Activated naive CD8-positive, alpha-beta T cell treated with anti-CD3 and anti-CD28 coated beads, Interleukin-2, amount 50 U/mL, for 24 hours (primary cell): Measurements from ENCODE around the gene ERO1A.

Experiments used
- ATAC-seq: fragments of 150-1000 bp; cut with Tn5 transposase; one replicate; pipeline ENCODE4 v1.10.0; 2021
- DNase-seq: peaks from one replicate; pipeline ENCODE4 v3.0.0; 2021
- H3K27ac Mint-ChIP-seq: one replicate; pipeline ENCODE4 v1.8.0; 2021; ENCODE audit warnings: mild to moderate bottlenecking, mixed read lengths
- H3K27me3 Mint-ChIP-seq: one replicate; pipeline ENCODE4 v1.8.0; 2021; ENCODE audit warnings: mixed read lengths
- H3K36me3 Mint-ChIP-seq: one replicate; pipeline ENCODE4 v1.8.0; 2021; ENCODE audit warnings: low read depth, mixed read lengths
- H3K4me1 Mint-ChIP-seq: one replicate; pipeline ENCODE4 v1.8.0; 2021; ENCODE audit warnings: mixed read lengths
- H3K4me3 Mint-ChIP-seq: one replicate; pipeline ENCODE4 v1.8.0; 2021; ENCODE audit warnings: mild to moderate bottlenecking, moderate library complexity, mixed read lengths
- H3K9me3 Mint-ChIP-seq: one replicate; pipeline ENCODE4 v1.8.0; 2021; ENCODE audit warnings: mixed read lengths

ERO1A gene

GRCh38 chr14:52711666-52712065, 16.3 kb upstream of the ERO1A start:
- ATAC-seq: no peak
- DNase-seq: no peak
- peaks cover 76% of the 10 kb centered on the region for H3K36me3 Mint-ChIP-seq
- H3K27me3 Mint-ChIP-seq: no peaks in the 10 kb centered on the region
- peak overlapping the region; percentile 50 for H3K27ac Mint-ChIP-seq
- peaks cover 41% of the 10 kb centered on the region for H3K4me1 Mint-ChIP-seq
- H3K9me3 Mint-ChIP-seq: no peaks in the 10 kb centered on the region
- H3K4me3 Mint-ChIP-seq: no peak overlapping the region

DNA sequence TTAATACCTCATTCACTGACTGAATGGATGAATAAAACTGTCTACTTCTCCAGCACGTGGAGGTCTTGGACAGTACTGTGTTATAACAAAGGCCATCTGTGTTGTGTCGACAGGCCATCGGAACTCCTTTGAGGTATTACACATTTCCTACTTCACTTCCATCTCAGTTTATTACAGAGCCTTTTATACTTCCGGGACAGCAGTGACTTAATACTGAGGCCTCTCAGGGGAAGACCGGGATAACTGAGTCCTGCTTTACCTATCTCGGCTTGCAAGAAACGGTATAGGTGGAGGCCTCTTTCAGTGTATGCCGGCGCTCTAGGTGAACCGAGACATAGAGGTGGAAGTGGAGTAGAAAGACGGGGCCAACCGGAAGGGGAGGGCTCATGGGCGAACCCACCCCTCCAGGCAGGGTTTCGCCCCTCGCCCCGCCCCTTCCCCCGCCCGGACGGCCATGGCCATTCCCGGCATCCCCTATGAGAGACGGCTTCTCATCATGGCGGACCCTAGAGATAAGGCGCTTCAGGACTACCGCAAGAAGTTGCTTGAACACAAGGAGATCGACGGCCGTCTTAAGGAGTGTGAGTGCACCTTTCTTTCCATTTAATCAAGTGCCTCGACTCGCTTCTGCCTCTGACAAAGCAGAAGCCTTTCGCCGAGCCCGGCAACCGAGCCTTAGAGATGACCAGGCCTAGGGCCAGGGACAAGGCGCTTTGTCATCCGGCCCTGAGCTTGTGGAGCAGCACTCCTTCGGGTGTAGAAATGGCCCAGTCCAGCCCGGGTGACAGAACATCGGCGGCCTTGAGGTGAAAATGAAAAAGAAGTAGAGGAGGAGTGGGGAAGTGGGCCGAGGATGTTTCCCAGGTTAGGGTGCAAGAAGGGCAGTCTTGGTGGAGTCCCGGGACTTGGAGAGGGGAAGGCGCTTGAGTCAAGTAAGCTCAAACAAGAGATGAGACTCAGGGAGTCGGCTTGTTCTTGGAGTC, 11.7 kb upstream of the ERO1A start, which contains the start of gene PSMC6:
Gene PSMC6 (plus strand): TSS at position 477 of the 983 bp plus-strand sequence. CDS start 20 bp downstream, at position 497.
- H3K4me1 Mint-ChIP-seq: peaks cover 51% of the 10 kb centered on the region
- peak; percentile 97 for ATAC-seq

DNA sequence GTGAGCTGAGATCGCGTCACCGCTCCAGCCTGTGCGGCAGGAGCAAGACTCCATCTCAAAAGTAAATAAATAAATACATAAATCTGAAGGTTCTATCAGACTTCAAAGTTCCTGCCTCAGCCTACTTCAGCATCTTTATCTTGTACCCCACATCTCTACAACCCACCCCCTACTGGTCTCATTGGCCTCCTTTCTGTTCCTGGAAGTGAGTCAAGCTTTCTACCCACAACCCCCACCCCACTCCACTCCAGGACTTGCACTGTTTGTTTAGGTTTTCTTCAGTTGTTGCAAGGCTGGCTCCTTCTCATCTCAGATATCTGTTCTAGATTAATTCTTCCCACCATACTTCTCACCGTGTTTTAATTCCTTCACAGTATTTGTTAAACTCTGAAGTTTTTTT, 10.9 kb upstream of the ERO1A start:
- peak overlapping the region; percentile 97 for H3K4me3 Mint-ChIP-seq
- ATAC-seq: peak; percentile 77
- no peaks in the 10 kb centered on the region for H3K27me3 Mint-ChIP-seq
- H3K9me3 Mint-ChIP-seq: no peaks in the 10 kb centered on the region
- H3K4me1 Mint-ChIP-seq: peaks cover 47% of the 10 kb centered on the region
- DNase-seq: peak; percentile 48
- peaks cover 35% of the 10 kb centered on the region for H3K36me3 Mint-ChIP-seq
- H3K27ac Mint-ChIP-seq: peak overlapping the region; percentile 94

More for the DNA sequence above, 11.7 kb upstream of the ERO1A start, which contains the start of gene PSMC6:
- Mint-ChIP-seq H3K9me3 (no peaks in the 10 kb centered on the region), H3K27ac (peak within 1 kb of the TSS; percentile 94), H3K27me3 (no peaks in the 10 kb centered on the region), H3K36me3 (peaks cover 42% of the 10 kb centered on the region), H3K4me3 (peak within 1 kb of the TSS; percentile 97)
- DNase-seq: peak; percentile 97

DNA sequence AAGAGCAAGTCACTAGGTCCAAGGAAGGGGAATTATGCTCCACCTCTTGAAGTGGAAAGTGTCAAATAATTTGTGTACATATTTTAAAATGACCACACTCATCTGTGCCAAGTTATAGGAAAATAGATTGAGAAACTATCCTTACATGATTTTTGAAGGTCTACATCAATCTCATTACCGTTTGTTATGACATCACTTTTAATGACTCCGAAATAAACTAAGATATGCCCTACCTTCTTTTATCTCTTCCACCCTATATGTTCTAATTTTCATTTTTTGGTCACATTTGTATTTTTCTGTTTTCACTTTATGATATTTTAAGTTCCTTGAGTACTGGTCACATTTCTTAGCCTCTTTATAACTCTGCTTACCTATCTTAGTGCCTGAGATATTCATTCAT, 8.3 kb upstream of the ERO1A start:
- ATAC-seq: no peak
- no peak for DNase-seq
- Mint-ChIP-seq H3K36me3 (peaks cover 11% of the 10 kb centered on the region), H3K4me1 (peaks cover 35% of the 10 kb centered on the region), H3K27me3 (no peaks in the 10 kb centered on the region), H3K27ac (no peak overlapping the region), H3K4me3 (no peak overlapping the region), H3K9me3 (no peaks in the 10 kb centered on the region)

DNA sequence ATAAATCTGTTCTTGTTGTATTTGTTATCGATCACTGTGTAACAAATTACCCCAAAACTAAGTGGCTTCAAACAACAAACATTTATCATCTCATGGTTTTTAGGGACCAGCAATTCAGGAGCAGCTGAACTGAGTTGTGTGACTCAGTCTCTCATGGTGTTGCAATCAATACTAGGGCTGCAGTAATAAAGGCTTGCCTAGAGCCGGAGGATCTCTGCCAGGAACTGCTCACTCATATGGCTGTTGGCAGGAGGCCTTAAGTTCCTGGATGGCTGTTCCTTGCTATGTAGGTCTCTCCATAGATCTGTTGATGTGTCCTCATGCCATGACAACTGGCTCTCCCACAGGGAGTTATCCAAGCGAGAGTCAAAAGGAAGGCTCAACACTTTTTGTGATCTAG, 7.9 kb upstream of the ERO1A start:
- peaks cover 31% of the 10 kb centered on the region for H3K4me1 Mint-ChIP-seq
- DNase-seq (no peak), ATAC-seq (no peak)
- H3K27ac Mint-ChIP-seq: no peak overlapping the region
- no peaks in the 10 kb centered on the region for H3K9me3 Mint-ChIP-seq
- H3K27me3 Mint-ChIP-seq: no peaks in the 10 kb centered on the region
- no peak overlapping the region for H3K4me3 Mint-ChIP-seq
- H3K36me3 Mint-ChIP-seq: peaks cover 7% of the 10 kb centered on the region

- Mint-ChIP-seq H3K4me1 (peaks cover 17% of the 10 kb centered on the region), H3K4me3 (no peak overlapping the region), H3K27me3 (no peaks in the 10 kb centered on the region), H3K36me3 (no peaks in the 10 kb centered on the region), H3K9me3 (no peaks in the 10 kb centered on the region), H3K27ac (peak overlapping the region; percentile 3)
- ATAC-seq: peak; percentile 65
- no peak for DNase-seq
These were observed 5.9 kb upstream of the ERO1A start for GRCh38 chr14:52701223-52701622.

- no peaks in the 10 kb centered on the region for H3K9me3 Mint-ChIP-seq
- no peak overlapping the region for H3K4me3 Mint-ChIP-seq
- no peak overlapping the region for H3K27ac Mint-ChIP-seq
- H3K4me1 Mint-ChIP-seq: peaks cover 15% of the 10 kb centered on the region
- DNase-seq: no peak
- no peaks in the 10 kb centered on the region for H3K36me3 Mint-ChIP-seq
- no peak for ATAC-seq
- H3K27me3 Mint-ChIP-seq: no peaks in the 10 kb centered on the region
These were observed 5.4 kb upstream of the ERO1A start for GRCh38 chr14:52700701-52701172.

GRCh38 chr14:52694761-52695480, 437 bp downstream of the ERO1A start:
- Mint-ChIP-seq H3K9me3 (no peaks in the 10 kb centered on the region), H3K36me3 (peaks cover 23% of the 10 kb centered on the region), H3K4me3 (peak overlapping the region; percentile 92), H3K27me3 (no peaks in the 10 kb centered on the region), H3K4me1 (peaks cover 42% of the 10 kb centered on the region), H3K27ac (peak overlapping the region; percentile 96)
- ATAC-seq: peak; percentile 50
- peak; percentile 61 for DNase-seq

- no peaks in the 10 kb centered on the region for H3K27me3 Mint-ChIP-seq
- peak overlapping the region; percentile 92 for H3K4me3 Mint-ChIP-seq
- H3K36me3 Mint-ChIP-seq: peaks cover 25% of the 10 kb centered on the region
- ATAC-seq (no peak), DNase-seq (no peak)
- peaks cover 50% of the 10 kb centered on the region for H3K4me1 Mint-ChIP-seq
- no peaks in the 10 kb centered on the region for H3K9me3 Mint-ChIP-seq
- H3K27ac Mint-ChIP-seq: no peak overlapping the region
These were observed 1.8 kb downstream of the ERO1A start for GRCh38 chr14:52693532-52693931.

DNA sequence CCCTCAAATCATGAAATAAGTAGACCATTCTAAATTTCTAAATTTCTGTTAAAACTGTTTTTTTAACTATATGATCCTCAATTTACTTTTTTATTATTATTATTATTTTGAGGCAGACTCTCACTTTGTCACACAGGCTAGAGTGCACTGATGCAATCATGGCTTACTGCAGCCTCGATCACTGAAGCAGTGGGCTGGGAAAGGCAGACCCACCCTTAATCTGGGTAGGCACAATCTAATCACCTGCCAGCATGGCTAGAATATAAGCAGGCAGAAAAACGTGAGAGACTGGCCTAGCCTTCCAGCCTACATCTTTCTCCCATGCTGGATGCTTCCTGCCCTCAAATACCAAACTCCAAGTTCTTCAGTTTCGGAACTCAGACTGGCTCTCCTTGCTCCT, 2.3 kb downstream of the ERO1A start:
- Mint-ChIP-seq H3K27me3 (no peaks in the 10 kb centered on the region), H3K4me1 (peaks cover 55% of the 10 kb centered on the region), H3K4me3 (peak overlapping the region; percentile 92)

GRCh38 chr14:52692248-52692962, 3.0 kb downstream of the ERO1A start:
- ATAC-seq (no peak), DNase-seq (no peak)
- H3K4me1 Mint-ChIP-seq: peaks cover 60% of the 10 kb centered on the region
- peak overlapping the region; percentile 59 for H3K27ac Mint-ChIP-seq
- peak overlapping the region; percentile 75 for H3K4me3 Mint-ChIP-seq
- H3K27me3 Mint-ChIP-seq: no peaks in the 10 kb centered on the region
- no peaks in the 10 kb centered on the region for H3K9me3 Mint-ChIP-seq
- peaks cover 25% of the 10 kb centered on the region for H3K36me3 Mint-ChIP-seq

More for the DNA sequence above, 2.3 kb downstream of the ERO1A start:
- H3K27ac Mint-ChIP-seq: no peak overlapping the region
- no peaks in the 10 kb centered on the region for H3K9me3 Mint-ChIP-seq
- H3K36me3 Mint-ChIP-seq: peaks cover 25% of the 10 kb centered on the region
- ATAC-seq (no peak), DNase-seq (no peak)

DNA sequence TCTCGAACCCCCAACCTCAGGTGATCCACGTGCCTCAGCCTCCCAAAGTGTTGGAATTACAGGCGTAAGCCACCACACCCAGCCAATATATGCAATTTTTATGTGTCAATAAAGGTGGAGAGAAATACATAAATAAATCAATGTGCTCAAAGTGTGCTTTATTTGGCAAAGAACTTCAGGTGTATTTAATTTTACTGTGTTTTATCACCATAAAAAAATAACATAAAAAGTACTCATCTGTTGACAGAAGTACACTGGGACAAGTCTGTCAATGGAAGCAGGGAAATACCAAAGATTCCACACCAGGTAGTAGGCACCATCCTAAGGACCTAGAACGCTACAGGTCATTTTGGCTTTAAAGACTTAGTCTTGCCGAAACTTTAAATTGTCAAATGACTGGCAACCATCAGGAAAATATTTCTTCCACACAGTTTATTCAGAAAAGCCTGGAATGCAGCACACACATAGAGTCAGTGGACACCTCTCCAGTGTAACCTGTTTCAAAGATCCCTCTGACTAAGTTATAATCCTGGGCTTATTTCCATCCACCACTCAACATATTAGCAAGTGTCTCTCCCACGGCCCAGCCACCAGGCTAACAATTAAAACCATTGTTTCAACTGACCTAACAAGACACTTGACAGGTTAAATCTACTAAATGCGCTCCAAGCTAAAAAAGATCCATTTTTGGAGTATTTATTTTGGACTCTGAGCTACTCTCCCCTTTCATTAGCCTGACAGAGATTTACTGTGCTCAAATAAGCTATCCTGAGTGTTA, 4.2 kb downstream of the ERO1A start:
- no peaks in the 10 kb centered on the region for H3K27me3 Mint-ChIP-seq

DNA sequence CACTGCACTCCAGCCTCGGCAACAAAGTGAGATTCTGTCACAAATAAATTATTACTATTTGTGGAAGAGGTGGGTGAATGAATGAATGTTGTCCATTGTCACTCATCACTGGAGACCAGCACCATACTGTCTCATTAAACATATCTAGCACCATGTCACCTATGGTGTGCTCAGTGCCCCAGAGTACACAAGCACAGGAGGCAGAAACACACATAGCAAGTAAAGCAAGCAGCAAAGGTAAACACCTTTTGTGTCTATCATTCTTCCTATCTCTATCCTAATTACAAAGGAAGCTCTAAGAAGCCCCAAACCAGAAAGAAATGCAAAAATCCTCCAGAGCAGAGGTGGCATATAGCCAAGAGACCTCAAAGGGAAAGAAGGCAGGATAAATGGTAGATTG, 9.2 kb downstream of the ERO1A start:
- no peak overlapping the region for H3K27ac Mint-ChIP-seq
- no peaks in the 10 kb centered on the region for H3K9me3 Mint-ChIP-seq
- DNase-seq (no peak), ATAC-seq (no peak)
- H3K27me3 Mint-ChIP-seq: no peaks in the 10 kb centered on the region
- H3K4me3 Mint-ChIP-seq: no peak overlapping the region
- H3K36me3 Mint-ChIP-seq: peaks cover 12% of the 10 kb centered on the region
- peaks cover 57% of the 10 kb centered on the region for H3K4me1 Mint-ChIP-seq

More for the DNA sequence above, 4.2 kb downstream of the ERO1A start:
- Mint-ChIP-seq H3K27ac (no peak overlapping the region), H3K9me3 (no peaks in the 10 kb centered on the region), H3K4me3 (no peak overlapping the region), H3K36me3 (peaks cover 25% of the 10 kb centered on the region), H3K4me1 (peaks cover 70% of the 10 kb centered on the region)
- no peak for ATAC-seq
- no peak for DNase-seq
